B cell (primary cell): ENCODE data around the gene RRBP1.

Source experiments
- CTCF ChIP-seq: fragments of 200-600 bp; IDR thresholded peaks from one replicate; pipeline ENCODE4 v1.8.0; 2022; ENCODE audit warnings: antibody characterized with exemption, mild to moderate bottlenecking
- EZH2 ChIP-seq: IDR thresholded peaks from 2 replicates; pipeline ENCODE4 v1.6.1; 2012; ENCODE audit warnings: borderline replicate concordance, low read depth, mild to moderate bottlenecking, moderate library complexity, low read length; ENCODE audit not compliant: insufficient read depth, poor library complexity, severe bottlenecking

- no peak for TF ChIP-seq CTCF
- no peak for TF ChIP-seq EZH2
Observed at GRCh38 chr20:17605131-17605660, 76.8 kb downstream of the RRBP1 start.
